Measurements from ENCODE around the gene ZNF264. TPM values are rescaled to one million over a fixed set of nuclear protein-coding genes. Genes with fewer than 3 reads are reported as not detected.
"Not testable (repeated sequence)": the region's sequence is repeated elsewhere in the genome, so short reads cannot be mapped to it uniquely, and the experiment has no call there.

The ZNF264 gene
- total and polyA plus RNA-seq, 3 experiments from 2014 or later: 13.0 to 27.8 (median 26.6) TPM

GRCh38 chr19:57245959-57246358 lies 54.7 kb downstream of the ZNF264 start:
- no peak overlapping the region for H3K27ac Mint-ChIP-seq

GRCh38 chr19:57248646-57249045 lies 57.3 kb downstream of the ZNF264 start:
- H3K36me3 ChIP-seq (ENCODE audit: insufficient read depth, low read length): peaks cover 68% of the 10 kb centered on the region
- CTCF ChIA-PET: no interaction called here
- H3K27me3 Mint-ChIP-seq: no peaks in the 10 kb centered on the region
- H3K27ac Mint-ChIP-seq: peak overlapping the region in 1 of 8 donors; percentile 47
- H3K4me3 ChIP-seq (ENCODE audit: low read length): no peak overlapping the region
- peaks cover 0 to 37% (median 2%) of the 10 kb centered on the region in 5 donors for H3K9me3 Mint-ChIP-seq
- peaks cover 7% of the 10 kb centered on the region for H3K9me3 ChIP-seq (ENCODE audit: low read length)
- peaks cover 5 to 12% (median 10%) of the 10 kb centered on the region in 3 donors for H3K4me1 Mint-ChIP-seq
- H3K4me1 ChIP-seq (ENCODE audit: insufficient read depth, low read length): no peaks in the 10 kb centered on the region
- H3K27ac ChIP-seq (ENCODE audit: low read depth, low read length): no peak overlapping the region
- no peak for DNase-seq
- POLR2A ChIA-PET: no interaction called here
- peaks cover 39 to 94% (median 58%) of the 10 kb centered on the region in 3 donors for H3K36me3 Mint-ChIP-seq
- no peaks in the 10 kb centered on the region for H3K27me3 ChIP-seq (ENCODE audit: insufficient read depth, low read length, poor library complexity, severe bottlenecking)
- no peak overlapping the region for H3K4me3 Mint-ChIP-seq

More at GRCh38 chr19:57245959-57246358, 54.7 kb downstream of the ZNF264 start:
- peaks cover 0 to 11% (median 0%) of the 10 kb centered on the region in 5 donors for H3K9me3 Mint-ChIP-seq
- peaks cover 28 to 39% (median 37%) of the 10 kb centered on the region in 3 donors for H3K4me1 Mint-ChIP-seq
- DNase-seq: no peak
- peaks cover 21 to 77% (median 39%) of the 10 kb centered on the region in 3 donors for H3K36me3 Mint-ChIP-seq
- H3K4me3 ChIP-seq (ENCODE audit: low read length): no peak overlapping the region
- peaks cover 22% of the 10 kb centered on the region for H3K4me1 ChIP-seq (ENCODE audit: insufficient read depth, low read length)
- peaks cover 48% of the 10 kb centered on the region for H3K36me3 ChIP-seq (ENCODE audit: insufficient read depth, low read length)
- ChIA-PET CTCF (interaction anchor here (0.7 kb wide), 1 partner anchor 730 kb away, joined by 3 read pairs; no protein-coding TSS in a partner anchor), POLR2A (no interaction called here)
- no peaks in the 10 kb centered on the region for H3K27me3 Mint-ChIP-seq
- H3K27ac ChIP-seq (ENCODE audit: low read depth, low read length): no peak overlapping the region
- H3K4me3 Mint-ChIP-seq: no peak overlapping the region
- no peaks in the 10 kb centered on the region for H3K9me3 ChIP-seq (ENCODE audit: low read length)
- H3K27me3 ChIP-seq (ENCODE audit: insufficient read depth, low read length, poor library complexity, severe bottlenecking): no peaks in the 10 kb centered on the region

- Histone ChIP-seq H3K27me3 (ENCODE audit: insufficient read depth, low read length, poor library complexity, severe bottlenecking) (no peaks in the 10 kb centered on the region), H3K4me3 (ENCODE audit: low read length) (no peak overlapping the region), H3K27ac (ENCODE audit: low read depth, low read length) (no peak overlapping the region), H3K36me3 (ENCODE audit: insufficient read depth, low read length) (peaks cover 69% of the 10 kb centered on the region), H3K4me1 (ENCODE audit: insufficient read depth, low read length) (no peaks in the 10 kb centered on the region), H3K9me3 (ENCODE audit: low read length) (peaks cover 14% of the 10 kb centered on the region)
- Mint-ChIP-seq H3K4me1 (peaks cover 3 to 9% (median 8%) of the 10 kb centered on the region in 3 donors), H3K9me3 (peaks cover 0 to 40% (median 2%) of the 10 kb centered on the region in 5 donors), H3K4me3 (no peak overlapping the region), H3K36me3 (peaks cover 40 to 94% (median 65%) of the 10 kb centered on the region in 3 donors), H3K27me3 (no peaks in the 10 kb centered on the region), H3K27ac (no peak overlapping the region)
- ChIA-PET POLR2A (no interaction called here), CTCF (no interaction called here)
- DNase-seq: no peak
These were observed 58.0 kb downstream of the ZNF264 start for GRCh38 chr19:57249329-57249728.

- H3K4me1 ChIP-seq (ENCODE audit: insufficient read depth, low read length); H3K27me3 Mint-ChIP-seq; H3K4me3 ChIP-seq (ENCODE audit: low read length); H3K27me3 ChIP-seq (ENCODE audit: insufficient read depth, low read length, poor library complexity, severe bottlenecking); H3K4me3 Mint-ChIP-seq; H3K27ac Mint-ChIP-seq; H3K27ac ChIP-seq (ENCODE audit: low read depth, low read length); POLR2A ChIA-PET; DNase-seq; CTCF ChIA-PET: not testable (repeated sequence)
- peaks cover 19% of the 10 kb centered on the region for H3K9me3 ChIP-seq (ENCODE audit: low read length)
- peaks cover 5 to 12% (median 7%) of the 10 kb centered on the region in 3 donors for H3K4me1 Mint-ChIP-seq
- H3K9me3 Mint-ChIP-seq: peaks cover 0 to 70% (median 9%) of the 10 kb centered on the region in 5 donors
- peaks cover 38% of the 10 kb centered on the region for H3K36me3 ChIP-seq (ENCODE audit: insufficient read depth, low read length)
- H3K36me3 Mint-ChIP-seq: peaks cover 45 to 83% (median 79%) of the 10 kb centered on the region in 3 donors
These were observed 62.5 kb downstream of the ZNF264 start for GRCh38 chr19:57253767-57254166.

GRCh38 chr19:57262044-57262443 lies 70.7 kb downstream of the ZNF264 start:
- peaks cover 0 to 68% (median 17%) of the 10 kb centered on the region in 5 donors for H3K9me3 Mint-ChIP-seq
- Histone ChIP-seq H3K4me3 (ENCODE audit: low read length) (no peak overlapping the region), H3K36me3 (ENCODE audit: insufficient read depth, low read length) (no peaks in the 10 kb centered on the region), H3K4me1 (ENCODE audit: insufficient read depth, low read length) (no peaks in the 10 kb centered on the region), H3K9me3 (ENCODE audit: low read length) (no peaks in the 10 kb centered on the region), H3K27me3 (ENCODE audit: insufficient read depth, low read length, poor library complexity, severe bottlenecking) (no peaks in the 10 kb centered on the region), H3K27ac (ENCODE audit: low read depth, low read length) (no peak overlapping the region)
- ChIA-PET CTCF (no interaction called here), POLR2A (no interaction called here)
- H3K4me3 Mint-ChIP-seq: no peak overlapping the region
- H3K27ac Mint-ChIP-seq: no peak overlapping the region
- H3K4me1 Mint-ChIP-seq: peaks cover 5 to 16% (median 7%) of the 10 kb centered on the region in 3 donors
- H3K27me3 Mint-ChIP-seq: no peaks in the 10 kb centered on the region
- DNase-seq: no peak
- peaks cover 28 to 64% (median 44%) of the 10 kb centered on the region in 3 donors for H3K36me3 Mint-ChIP-seq

- no peak overlapping the region for H3K4me3 ChIP-seq (ENCODE audit: low read length)
- no peaks in the 10 kb centered on the region for H3K27me3 ChIP-seq (ENCODE audit: insufficient read depth, low read length, poor library complexity, severe bottlenecking)
- ChIA-PET POLR2A (no interaction called here), CTCF (interaction anchor here (1.2 kb wide), 1 partner anchor 13 kb away, joined by 4 read pairs; no protein-coding TSS in a partner anchor)
- DNase-seq: no peak
- Mint-ChIP-seq H3K9me3 (peaks cover 0 to 66% (median 14%) of the 10 kb centered on the region in 5 donors), H3K27ac (no peak overlapping the region), H3K36me3 (peaks cover 24 to 68% (median 43%) of the 10 kb centered on the region in 3 donors), H3K4me1 (peaks cover 3 to 16% (median 3%) of the 10 kb centered on the region in 3 donors), H3K4me3 (no peak overlapping the region), H3K27me3 (no peaks in the 10 kb centered on the region)
- H3K4me1 ChIP-seq (ENCODE audit: insufficient read depth, low read length): no peaks in the 10 kb centered on the region
- no peaks in the 10 kb centered on the region for H3K36me3 ChIP-seq (ENCODE audit: insufficient read depth, low read length)
- no peak overlapping the region for H3K27ac ChIP-seq (ENCODE audit: low read depth, low read length)
- H3K9me3 ChIP-seq (ENCODE audit: low read length): no peaks in the 10 kb centered on the region
These were observed 72.0 kb downstream of the ZNF264 start for GRCh38 chr19:57263244-57263741.

GRCh38 chr19:57267291-57267690 lies 76.0 kb downstream of the ZNF264 start:
- POLR2A ChIA-PET: no interaction called here
- Histone ChIP-seq H3K27ac (ENCODE audit: low read depth, low read length) (no peak overlapping the region), H3K9me3 (ENCODE audit: low read length) (no peaks in the 10 kb centered on the region), H3K4me3 (ENCODE audit: low read length) (no peak overlapping the region), H3K27me3 (ENCODE audit: insufficient read depth, low read length, poor library complexity, severe bottlenecking) (no peaks in the 10 kb centered on the region), H3K4me1 (ENCODE audit: insufficient read depth, low read length) (no peaks in the 10 kb centered on the region), H3K36me3 (ENCODE audit: insufficient read depth, low read length) (no peaks in the 10 kb centered on the region)
- no peak overlapping the region for H3K4me3 Mint-ChIP-seq
- peaks cover 0 to 36% (median 4%) of the 10 kb centered on the region in 5 donors for H3K9me3 Mint-ChIP-seq
- peaks cover 14 to 51% (median 32%) of the 10 kb centered on the region in 3 donors for H3K36me3 Mint-ChIP-seq
- peaks cover 0 to 16% (median 0%) of the 10 kb centered on the region in 3 donors for H3K4me1 Mint-ChIP-seq
- no peaks in the 10 kb centered on the region for H3K27me3 Mint-ChIP-seq
- no peak overlapping the region for H3K27ac Mint-ChIP-seq
- no peak for DNase-seq
- CTCF ChIA-PET: no interaction called here

GRCh38 chr19:57269515-57270250 lies 78.4 kb downstream of the ZNF264 start:
- Histone ChIP-seq H3K9me3 (ENCODE audit: low read length) (no peaks in the 10 kb centered on the region), H3K4me1 (ENCODE audit: insufficient read depth, low read length) (no peaks in the 10 kb centered on the region), H3K27ac (ENCODE audit: low read depth, low read length) (no peak overlapping the region), H3K27me3 (ENCODE audit: insufficient read depth, low read length, poor library complexity, severe bottlenecking) (no peaks in the 10 kb centered on the region), H3K4me3 (ENCODE audit: low read length) (no peak overlapping the region), H3K36me3 (ENCODE audit: insufficient read depth, low read length) (no peaks in the 10 kb centered on the region)
- ChIA-PET CTCF (no interaction called here), POLR2A (no interaction called here)
- no peak overlapping the region for H3K4me3 Mint-ChIP-seq
- peaks cover 25 to 57% (median 40%) of the 10 kb centered on the region in 3 donors for H3K36me3 Mint-ChIP-seq
- H3K27me3 Mint-ChIP-seq: no peaks in the 10 kb centered on the region
- no peak for DNase-seq
- peaks cover 0 to 13% (median 0%) of the 10 kb centered on the region in 3 donors for H3K4me1 Mint-ChIP-seq
- peak overlapping the region in 1 of 8 donors; percentile 39 for H3K27ac Mint-ChIP-seq
- peaks cover 0 to 30% (median 4%) of the 10 kb centered on the region in 5 donors for H3K9me3 Mint-ChIP-seq
